Astrocyte of the cerebellum (primary cell): Measurements from ENCODE around the gene CRK.

Experiments
- DNase-seq: peaks from one replicate; pipeline ENCODE4 v3.0.0-alpha.2; 2011; ENCODE audit warnings: low read depth
- H3K4me3 ChIP-seq: 2 replicates; pipeline ENCODE4 v1.5.1; 2011; ENCODE audit warnings: mild to moderate bottlenecking, low read depth, low read length, moderate library complexity
- CTCF ChIP-seq: IDR thresholded peaks from 2 replicates; pipeline ENCODE4 v1.5.1; 2012; ENCODE audit warnings: low read length, low read depth, moderate library complexity, mild to moderate bottlenecking; ENCODE audit errors: missing control alignments
- in situ Hi-C: cut with HindIII; loops from 2 replicates; pipeline ENCODE4 v1.10.0; 2017; ENCODE audit warnings: low sequenced_read_pairs

The CRK gene

GRCh38 chr17:1480747-1481465, 24.9 kb upstream of the CRK start:
- peak; percentile 61 for DNase-seq
- H3K4me3 ChIP-seq: no peak overlapping the region
- TF ChIP-seq CTCF: no peak
- in situ Hi-C loops: no loop called here

- in situ Hi-C loops: no loop called here
- no peak for DNase-seq
- no peak overlapping the region for H3K4me3 ChIP-seq
- no peak for TF ChIP-seq CTCF
Measured at GRCh38 chr17:1478418-1478817, 22.4 kb upstream of the CRK start.

- DNase-seq: no peak
- no peak overlapping the region for H3K4me3 ChIP-seq
- TF ChIP-seq CTCF: no peak
- in situ Hi-C loops: no loop called here
Measured at GRCh38 chr17:1475321-1475854, 19.4 kb upstream of the CRK start.

- in situ Hi-C loops: no loop called here
- no peak overlapping the region for H3K4me3 ChIP-seq
- no peak for DNase-seq
- TF ChIP-seq CTCF: no peak
Measured at GRCh38 chr17:1474402-1475189, 18.6 kb upstream of the CRK start.

- no peak for TF ChIP-seq CTCF
- in situ Hi-C loops: no loop called here
- H3K4me3 ChIP-seq: no peak overlapping the region
- DNase-seq: no peak
Measured at GRCh38 chr17:1473841-1474240, 17.8 kb upstream of the CRK start.

- no peak for DNase-seq
- in situ Hi-C loops: no loop called here
- TF ChIP-seq CTCF: no peak
- no peak overlapping the region for H3K4me3 ChIP-seq
Measured at GRCh38 chr17:1473170-1473569, 17.1 kb upstream of the CRK start.
